Stimulated activated CD4-positive, alpha-beta T cell treated with anti-CD3 and anti-CD28 coated beads, Interleukin-15, amount 100 ng/mL, for 1 hour (primary cell): Measurements from ENCODE around the gene GJB2.
A peak's percentile ranks its signal among the peaks of the same experiment; 100 is the strongest.

Experiments used
- DNase-seq, 2 donors: peaks; one replicate each; pipeline ENCODE4 v3.0.0-alpha.2; 2020; ENCODE audit warnings: low read depth in 1 of 2, low spot score in 1 of 2

The GJB2 gene

GRCh38 chr13:20193162-20193906 lies 596 bp upstream of the GJB2 start:
- no peak for DNase-seq

GRCh38 chr13:20192158-20192835 lies 441 bp downstream of the GJB2 start:
- no peak for DNase-seq

- DNase-seq: no peak
These were observed 1.2 kb downstream of the GJB2 start for GRCh38 chr13:20191311-20192157.

- DNase-seq: no peak
These were observed 2.0 kb downstream of the GJB2 start for GRCh38 chr13:20190481-20191310.

GRCh38 chr13:20190076-20190475 lies 2.7 kb downstream of the GJB2 start:
- DNase-seq: no peak

- DNase-seq: no peak
These were observed 3.8 kb downstream of the GJB2 start for GRCh38 chr13:20188667-20189553.

- DNase-seq: no peak
These were observed 6.0 kb downstream of the GJB2 start for GRCh38 chr13:20186771-20187170.

- no peak for DNase-seq
These were observed 7.2 kb downstream of the GJB2 start for GRCh38 chr13:20185366-20186056.

GRCh38 chr13:20182231-20182846 lies 10.4 kb downstream of the GJB2 start:
- no peak for DNase-seq

- DNase-seq: no peak
These were observed 11.6 kb downstream of the GJB2 start for GRCh38 chr13:20181188-20181587.

- no peak for DNase-seq
These were observed 14.6 kb downstream of the GJB2 start for GRCh38 chr13:20178156-20178555.

GRCh38 chr13:20177049-20177831 lies 15.5 kb downstream of the GJB2 start:
- DNase-seq: no peak

GRCh38 chr13:20175907-20176652 lies 16.7 kb downstream of the GJB2 start:
- DNase-seq: no peak

- no peak for DNase-seq
These were observed 17.3 kb downstream of the GJB2 start for GRCh38 chr13:20175406-20175794.

GRCh38 chr13:20174656-20175405 lies 17.9 kb downstream of the GJB2 start:
- peak in 1 of 2 donors; percentile 58 for DNase-seq

GRCh38 chr13:20173116-20173746 lies 19.5 kb downstream of the GJB2 start:
- DNase-seq: no peak
